Upper lobe of right lung (tissue), 1 donor: ENCODE results near the gene BICDL1. TPM values are rescaled to one million over a fixed set of nuclear protein-coding genes. Genes with fewer than 3 reads are reported as not detected.

Experiments used
- ATAC-seq: fragments of 200-7000 bp; cut with Tn5 transposase; one replicate; pipeline ENCODE4 v1.9.1; 2020; ENCODE audit warnings: mild to moderate bottlenecking, moderate library complexity
- DNase-seq: peaks from one replicate; pipeline ENCODE4 v3.0.0-alpha.2; 2020
- H3K27ac ChIP-seq: fragments of 200-600 bp; one replicate; pipeline ENCODE4 v1.8.0; 2022
- H3K27me3 ChIP-seq: fragments of 200-600 bp; one replicate; pipeline ENCODE4 v1.8.0; 2022; ENCODE audit warnings: mild to moderate bottlenecking
- H3K36me3 ChIP-seq: fragments of 200-600 bp; one replicate; pipeline ENCODE4 v1.8.0; 2022
- H3K4me1 ChIP-seq: fragments of 200-600 bp; one replicate; pipeline ENCODE4 v1.8.0; 2022
- H3K4me3 ChIP-seq: fragments of 200-600 bp; one replicate; pipeline ENCODE4 v1.8.0; 2022; ENCODE audit warnings: mild to moderate bottlenecking
- H3K9me3 ChIP-seq: fragments of 200-600 bp; one replicate; pipeline ENCODE4 v1.8.0; 2022
- intact Hi-C: fragments of 100-400 bp; cut with DNase I; formaldehyde crosslinking; loops from one replicate; pipeline ENCODE4 v1.11.0; 2022
- total RNA-seq: library from RNA; stranded (reverse); fragmentation: NEBNext Ultra II Directional; extraction: Animal tissue kit (Norgen Biotek cat#: 25700); gene quantifications from one replicate; pipeline ENCODE4 v1.2.1, GENCODE V29; 2021
- TF ChIP-seq, protein P1 (sequence below): fragments of 200-600 bp; IDR thresholded peaks from one replicate; pipeline ENCODE4 v1.8.0; 2022; ENCODE audit warnings: antibody characterized with exemption
- donor health status: DM: no; HTN: yes; CAD: no; lungs with severe emphysema.

BICDL1 gene
- total RNA-seq, 1 donor from 2014 or later, result 20.6 TPM

DNA sequence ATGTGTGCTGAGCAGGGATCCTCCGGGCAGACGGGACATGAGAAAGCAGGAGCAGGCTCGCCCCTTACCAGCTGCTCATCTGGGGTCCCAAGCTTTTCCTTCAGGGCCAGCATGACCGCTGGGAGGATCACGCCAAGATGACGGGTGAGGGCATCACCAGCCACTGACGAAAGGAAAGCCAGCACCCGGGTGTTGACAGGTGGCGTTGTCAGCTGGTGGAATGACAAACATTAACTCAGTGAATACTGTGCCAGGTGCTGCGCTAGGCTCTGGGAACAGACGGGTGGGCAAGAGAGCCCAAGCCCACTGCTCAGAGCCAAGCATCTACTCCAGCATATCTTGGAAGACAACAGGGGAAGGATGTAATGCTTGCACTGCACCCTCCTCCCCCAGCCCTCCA is 148.8 kb downstream of the BICDL1 start:
- TF ChIP-seq, protein P1, sequence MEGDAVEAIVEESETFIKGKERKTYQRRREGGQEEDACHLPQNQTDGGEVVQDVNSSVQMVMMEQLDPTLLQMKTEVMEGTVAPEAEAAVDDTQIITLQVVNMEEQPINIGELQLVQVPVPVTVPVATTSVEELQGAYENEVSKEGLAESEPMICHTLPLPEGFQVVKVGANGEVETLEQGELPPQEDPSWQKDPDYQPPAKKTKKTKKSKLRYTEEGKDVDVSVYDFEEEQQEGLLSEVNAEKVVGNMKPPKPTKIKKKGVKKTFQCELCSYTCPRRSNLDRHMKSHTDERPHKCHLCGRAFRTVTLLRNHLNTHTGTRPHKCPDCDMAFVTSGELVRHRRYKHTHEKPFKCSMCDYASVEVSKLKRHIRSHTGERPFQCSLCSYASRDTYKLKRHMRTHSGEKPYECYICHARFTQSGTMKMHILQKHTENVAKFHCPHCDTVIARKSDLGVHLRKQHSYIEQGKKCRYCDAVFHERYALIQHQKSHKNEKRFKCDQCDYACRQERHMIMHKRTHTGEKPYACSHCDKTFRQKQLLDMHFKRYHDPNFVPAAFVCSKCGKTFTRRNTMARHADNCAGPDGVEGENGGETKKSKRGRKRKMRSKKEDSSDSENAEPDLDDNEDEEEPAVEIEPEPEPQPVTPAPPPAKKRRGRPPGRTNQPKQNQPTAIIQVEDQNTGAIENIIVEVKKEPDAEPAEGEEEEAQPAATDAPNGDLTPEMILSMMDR, result no peak
- H3K36me3 ChIP-seq, result peaks cover 100% of the 10 kb centered on the region

DNA sequence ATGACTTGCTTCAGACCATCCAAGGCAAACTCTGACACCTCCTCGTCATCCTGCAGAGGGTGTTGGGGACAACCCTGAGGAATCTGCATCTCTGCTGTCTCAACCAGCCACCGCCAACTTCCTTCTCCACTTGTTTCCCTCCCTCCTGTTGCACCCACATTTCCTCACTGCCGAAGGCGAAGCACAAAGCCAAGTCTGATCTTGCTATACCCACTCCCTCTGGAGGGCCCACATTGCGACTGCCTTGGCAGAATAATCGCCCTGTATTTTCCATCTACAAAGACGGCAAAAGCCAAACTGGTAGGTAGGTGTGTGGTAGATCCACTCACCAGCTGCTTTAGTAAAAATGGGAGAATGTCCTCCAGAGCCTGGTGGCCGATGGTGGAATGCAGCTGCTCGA is 149.3 kb downstream of the BICDL1 start:
- DNase-seq, result no peak
- H3K9me3 ChIP-seq, result no peaks in the 10 kb centered on the region
- peaks cover 100% of the 10 kb centered on the region for H3K36me3 ChIP-seq
- no peak for ATAC-seq
- no peaks in the 10 kb centered on the region for H3K27me3 ChIP-seq
- TF ChIP-seq, protein P1, result no peak
- intact Hi-C loops, result no loop called here
- H3K4me1 ChIP-seq, result no peaks in the 10 kb centered on the region
- H3K4me3 ChIP-seq, result no peak overlapping the region
- no peak overlapping the region for H3K27ac ChIP-seq

More for the DNA sequence above, 148.8 kb downstream of the BICDL1 start:
- no peaks in the 10 kb centered on the region for H3K27me3 ChIP-seq
- no peak overlapping the region for H3K27ac ChIP-seq
- DNase-seq (no peak), ATAC-seq (no peak)
- intact Hi-C loops, result no loop called here
- no peaks in the 10 kb centered on the region for H3K9me3 ChIP-seq
- no peak overlapping the region for H3K4me3 ChIP-seq
- H3K4me1 ChIP-seq, result no peaks in the 10 kb centered on the region

DNA sequence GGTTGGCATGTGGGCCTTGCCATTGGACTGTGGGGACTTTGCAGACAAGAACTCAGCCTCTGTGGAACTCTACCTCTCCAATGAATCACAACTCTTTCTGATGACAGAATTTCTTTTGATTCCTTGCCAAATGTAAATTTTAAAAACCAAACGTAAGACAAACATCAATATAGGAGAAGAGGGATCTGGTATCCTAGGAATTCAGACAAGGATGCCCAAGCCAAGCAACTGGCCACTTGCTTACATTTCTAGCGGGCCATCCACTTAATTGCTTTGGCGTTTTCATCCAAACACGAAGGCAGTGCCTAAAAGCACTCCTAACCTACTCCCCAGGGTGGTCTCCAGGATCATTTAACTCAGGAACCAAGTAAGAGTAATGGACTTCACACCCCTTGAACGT is 150.9 kb downstream of the BICDL1 start:
- peaks cover 100% of the 10 kb centered on the region for H3K36me3 ChIP-seq
- ATAC-seq (no peak), DNase-seq (no peak)

DNA sequence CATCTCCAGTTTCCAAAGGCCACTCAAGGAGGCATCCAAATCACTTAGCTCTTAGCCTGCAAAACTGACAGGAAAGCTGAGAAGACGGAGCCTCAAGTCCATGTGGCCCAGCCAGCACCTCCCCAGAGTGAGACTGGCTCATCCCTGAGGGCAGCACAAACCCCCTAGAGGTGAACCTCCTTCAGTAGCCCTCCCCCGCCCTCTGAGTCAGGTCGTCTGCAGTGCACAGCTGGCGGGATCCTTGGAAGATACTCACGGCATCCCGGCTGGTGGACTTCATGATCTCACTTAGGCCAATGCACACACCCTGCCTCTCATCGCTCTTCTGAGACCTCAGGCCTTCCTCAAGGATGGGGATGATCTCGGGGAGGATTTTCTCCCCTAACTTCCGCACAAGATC is 151.6 kb downstream of the BICDL1 start:
- Histone ChIP-seq H3K27me3 (no peaks in the 10 kb centered on the region), H3K4me3 (no peak overlapping the region), H3K36me3 (peaks cover 100% of the 10 kb centered on the region), H3K27ac (no peak overlapping the region), H3K9me3 (no peaks in the 10 kb centered on the region), H3K4me1 (no peaks in the 10 kb centered on the region)
- DNase-seq, result no peak
- TF ChIP-seq, protein P1, result no peak
- intact Hi-C loops, result no loop called here
- ATAC-seq, result no peak

More for the DNA sequence above, 150.9 kb downstream of the BICDL1 start:
- intact Hi-C loops, result no loop called here
- H3K9me3 ChIP-seq, result no peaks in the 10 kb centered on the region
- H3K27ac ChIP-seq, result no peak overlapping the region
- H3K27me3 ChIP-seq, result no peaks in the 10 kb centered on the region
- no peak overlapping the region for H3K4me3 ChIP-seq
- TF ChIP-seq, protein P1, result no peak
- H3K4me1 ChIP-seq, result no peaks in the 10 kb centered on the region

DNA sequence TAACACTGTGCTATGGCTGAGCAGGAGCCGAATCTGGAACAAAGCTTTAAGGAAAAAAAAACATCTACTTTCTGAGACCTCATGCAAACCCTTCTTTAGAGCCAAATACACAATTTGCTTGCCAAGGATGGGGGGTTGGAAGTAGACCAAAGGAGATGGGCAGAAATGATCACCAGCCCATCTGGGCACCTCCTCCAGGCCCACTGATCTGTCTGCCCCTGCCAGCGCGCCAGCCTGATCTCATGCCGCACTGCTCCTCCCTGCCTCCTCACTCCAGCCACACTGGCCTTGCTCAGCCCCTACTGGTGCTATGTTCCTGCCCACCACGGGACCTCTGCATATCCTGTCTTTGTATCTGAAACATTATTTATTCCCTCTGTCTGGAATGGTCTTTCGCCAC is 152.3 kb downstream of the BICDL1 start:
- no peak overlapping the region for H3K4me3 ChIP-seq
- no peaks in the 10 kb centered on the region for H3K27me3 ChIP-seq
- no peak for ATAC-seq
- H3K4me1 ChIP-seq, result no peaks in the 10 kb centered on the region
- TF ChIP-seq, protein P1, result no peak
- intact Hi-C loops, result no loop called here
- no peaks in the 10 kb centered on the region for H3K9me3 ChIP-seq
- no peak overlapping the region for H3K27ac ChIP-seq
- no peak for DNase-seq
- H3K36me3 ChIP-seq, result peaks cover 100% of the 10 kb centered on the region

DNA sequence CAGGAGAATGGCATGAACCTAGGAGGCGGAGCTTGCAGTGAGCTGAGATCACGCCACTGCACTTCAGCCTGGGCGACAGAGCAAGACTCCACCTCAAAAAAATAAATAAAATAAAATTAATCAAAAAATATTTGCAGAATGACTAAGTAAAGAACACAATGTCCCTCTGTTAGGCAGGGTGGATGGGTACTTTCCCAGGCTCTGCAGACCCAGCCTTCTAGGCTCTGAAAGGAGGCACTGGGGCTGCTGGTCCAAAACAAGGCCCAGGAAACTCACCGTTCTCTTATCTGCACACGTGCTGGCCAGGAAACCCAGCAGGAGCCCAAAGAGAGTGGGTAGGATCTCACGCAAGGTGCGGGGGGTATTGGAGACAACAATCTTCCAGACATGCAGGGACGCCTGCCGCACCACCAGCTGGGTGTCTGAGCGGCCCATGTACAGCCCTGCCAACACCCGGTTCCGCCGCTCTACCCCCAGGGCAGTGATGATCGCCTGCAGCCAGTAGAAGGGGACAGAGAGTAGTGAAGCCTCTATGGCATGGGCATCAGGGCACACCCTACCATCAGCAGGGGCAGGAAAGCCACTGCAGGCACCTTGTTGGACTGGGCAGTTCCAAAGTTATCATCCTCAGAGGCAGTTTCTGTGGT is 153.3 kb downstream of the BICDL1 start:
- Histone ChIP-seq H3K27me3 (no peaks in the 10 kb centered on the region), H3K36me3 (peaks cover 100% of the 10 kb centered on the region), H3K4me3 (no peak overlapping the region), H3K27ac (no peak overlapping the region), H3K4me1 (no peaks in the 10 kb centered on the region), H3K9me3 (no peaks in the 10 kb centered on the region)
- intact Hi-C loops, result no loop called here
- DNase-seq (no peak), ATAC-seq (no peak)
- TF ChIP-seq, protein P1, result no peak
